GM23338 (cell line): ENCODE measurements around the gene RBM27. TPM values are rescaled to one million over a fixed set of nuclear protein-coding genes. Genes with fewer than 3 reads are reported as not detected.

Experiments used
- ATAC-seq: fragments of 200-7000 bp; cut with Tn5 transposase; 3 replicates; pipeline ENCODE4 v1.9.1; 2020
- DNase-seq: peaks from one replicate; pipeline ENCODE4 v3.0.0-alpha.2; 2015; ENCODE audit warnings: low spot score
- H2AFZ ChIP-seq: fragments of 200-600 bp; sonication (generic); 2 replicates; pipeline ENCODE4 v1.8.0; 2016; ENCODE audit warnings: antibody characterized with exemption, mild to moderate bottlenecking, moderate library complexity
- H3F3A ChIP-seq: fragments of 200-600 bp; sonication (generic); replicated peaks from 2 replicates; pipeline ENCODE4 v1.8.0; 2017; ENCODE audit warnings: antibody characterized with exemption, mixed run types, low read depth
- H3K27ac ChIP-seq: fragments of 200-600 bp; sonication (generic); 2 replicates; pipeline ENCODE4 v1.6.1; 2016; ENCODE audit warnings: low read depth
- H3K27me3 ChIP-seq: fragments of 200-600 bp; sonication (generic); 2 replicates; pipeline ENCODE4 v1.8.0; 2016; ENCODE audit warnings: mild to moderate bottlenecking, mixed run types, moderate library complexity; ENCODE audit not compliant: insufficient read depth
- H3K36me3 ChIP-seq: fragments of 200-600 bp; sonication (generic); 2 replicates; pipeline ENCODE4 v1.8.0; 2016; ENCODE audit warnings: mild to moderate bottlenecking; ENCODE audit not compliant: insufficient read depth
- H3K4me1 ChIP-seq: fragments of 200-600 bp; sonication (generic); 2 replicates; pipeline ENCODE4 v1.8.0; 2016; ENCODE audit warnings: mild to moderate bottlenecking, moderate library complexity; ENCODE audit not compliant: insufficient read depth
- H3K4me2 ChIP-seq: fragments of 200-600 bp; sonication (generic); 2 replicates; pipeline ENCODE4 v1.7.1; 2017; ENCODE audit warnings: mixed run types
- H3K4me3 ChIP-seq: fragments of 200-600 bp; sonication (generic); 2 replicates; pipeline ENCODE4 v1.6.1; 2016; ENCODE audit warnings: mixed run types
- H3K79me2 ChIP-seq: fragments of 200-600 bp; sonication (generic); replicated peaks from 2 replicates; pipeline ENCODE4 v1.8.0; 2017; ENCODE audit warnings: mild to moderate bottlenecking; ENCODE audit not compliant: insufficient read depth
- H3K9me2 ChIP-seq: fragments of 200-600 bp; sonication (generic); 2 replicates; pipeline ENCODE4 v1.8.0; 2017; ENCODE audit not compliant: insufficient read depth
- H4K20me1 ChIP-seq: fragments of 200-600 bp; sonication (generic); replicated peaks from 2 replicates; pipeline ENCODE4 v1.8.0; 2017; ENCODE audit warnings: mild to moderate bottlenecking; ENCODE audit not compliant: insufficient read depth
- H3K27ac Mint-ChIP-seq: 2 replicates; pipeline ENCODE4 v1.8.0; 2020; ENCODE audit warnings: inconsistent platforms, mild to moderate bottlenecking, moderate library complexity, mixed read lengths
- H3K27me3 Mint-ChIP-seq: 3 replicates; pipeline ENCODE4 v1.8.0; 2022; ENCODE audit warnings: low read depth, mild to moderate bottlenecking, moderate library complexity, mixed read lengths, inconsistent platforms; ENCODE audit not compliant: insufficient read depth, poor library complexity
- H3K36me3 Mint-ChIP-seq: 3 replicates; pipeline ENCODE4 v1.8.0; 2021; ENCODE audit warnings: low read depth, mild to moderate bottlenecking, inconsistent platforms, moderate library complexity, mixed read lengths
- H3K4me1 Mint-ChIP-seq: 3 replicates; pipeline ENCODE4 v1.8.0; 2020; ENCODE audit warnings: mild to moderate bottlenecking, inconsistent platforms, mixed read lengths
- H3K4me3 Mint-ChIP-seq: 3 replicates; pipeline ENCODE4 v1.8.0; 2021; ENCODE audit warnings: moderate library complexity, mild to moderate bottlenecking, inconsistent platforms, mixed read lengths
- H3K9me3 Mint-ChIP-seq: 3 replicates; pipeline ENCODE4 v1.8.0; 2020; ENCODE audit warnings: moderate library complexity, mild to moderate bottlenecking, inconsistent platforms, mixed read lengths
- CREB1 ChIP-seq: fragments of 250-450 bp; sonication (Bioruptor Pico); IDR thresholded peaks from 2 replicates; pipeline ENCODE4 v1.5.0; 2020; ENCODE audit warnings: low read depth, mild to moderate bottlenecking, moderate library complexity
- CTCF ChIP-seq, 2 experiments: fragments of 200-600 bp in 1 of 2; sonication (generic) in 1 of 2; conservative IDR thresholded peaks; 2 replicates each; pipeline versions ENCODE4 v1.5.1 to v1.6.1; 2016 to 2017; ENCODE audit warnings: antibody characterized with exemption in 2 of 2, low read depth in 2 of 2, mild to moderate bottlenecking in 2 of 2, moderate library complexity in 1 of 2
- ETS1 ChIP-seq: IDR thresholded peaks from 2 replicates; pipeline ENCODE4 v1.6.1; 2016; ENCODE audit warnings: antibody characterized with exemption
- EZH2 ChIP-seq: fragments of 200-600 bp; sonication (generic); IDR thresholded peaks from one replicate; pipeline ENCODE4 v1.8.0; 2017; ENCODE audit warnings: antibody characterized with exemption, mild to moderate bottlenecking, low read depth; ENCODE audit not compliant: unreplicated experiment
- EZH2phosphoT487 ChIP-seq: fragments of 200-600 bp; sonication (generic); IDR thresholded peaks from one replicate; pipeline ENCODE4 v1.8.1; 2018; ENCODE audit warnings: antibody characterized with exemption; ENCODE audit not compliant: unreplicated experiment
- JUNB ChIP-seq: IDR thresholded peaks from one replicate; pipeline ENCODE4 v1.6.1; 2016; ENCODE audit warnings: antibody characterized with exemption; ENCODE audit not compliant: unreplicated experiment
- NANOG ChIP-seq: IDR thresholded peaks from 2 replicates; pipeline ENCODE4 v1.6.1; 2016; ENCODE audit warnings: antibody characterized with exemption, borderline replicate concordance
- ZNF114 ChIP-seq: fragments of 250-450 bp; sonication (Bioruptor Pico); IDR thresholded peaks from 2 replicates; pipeline ENCODE4 v1.5.0; 2020; ENCODE audit warnings: mild to moderate bottlenecking, moderate library complexity
- ZNF331 ChIP-seq: fragments of 250-450 bp; sonication (Bioruptor Pico); IDR thresholded peaks from 2 replicates; pipeline ENCODE4 v1.5.0; 2020; ENCODE audit warnings: low read depth, mild to moderate bottlenecking, moderate library complexity
- ZNF462 ChIP-seq: fragments of 250-450 bp; sonication (Bioruptor Pico); IDR thresholded peaks from 2 replicates; pipeline ENCODE4 v1.5.0; 2020; ENCODE audit warnings: mild to moderate bottlenecking, moderate library complexity
- polyA plus RNA-seq: library from polyadenylated mRNA; unstranded; fragments of >200 nt; fragmentation: Nextera tagmentation; extraction: Ambion mirVana; gene quantifications from 2 replicates; pipeline ENCODE4 v1.2.1, GENCODE V29; 2016
- total RNA-seq: library from RNA; depleted of rRNA; stranded (reverse); fragments of >200 nt; shearing (Covaris generic); gene quantifications from 2 replicates; pipeline ENCODE4 v1.2.3, GENCODE V29; 2014

Gene RBM27
- total and polyA plus RNA-seq, 2 experiments from 2014 or later = 22.4 to 59.5 TPM

- Histone ChIP-seq H2AFZ (no peak overlapping the region), H3K4me3 (no peak overlapping the region), H3K27me3 (no peaks in the 10 kb centered on the region), H3K79me2 (peaks cover 99% of the 10 kb centered on the region), H3K36me3 (0 out of 2 replicates have a peak, but pooled peaks cover under 1% of the 10 kb centered on the region), H3K27ac (no peak overlapping the region), H3K4me1 (no peaks in the 10 kb centered on the region), H3K9me2 (no peaks in the 10 kb centered on the region), H3K4me2 (no peak overlapping the region), H3F3A (no peaks in the 10 kb centered on the region; the same call in 1 of the 2 replicates), H4K20me1 (peaks cover 33% of the 10 kb centered on the region)
- DNase-seq (no peak), ATAC-seq (no peak)
- TF ChIP-seq ZNF114 (CRISPR knock-in tag) (no peak), ZNF462 (no peak)
- Mint-ChIP-seq H3K27ac (no peak overlapping the region), H3K9me3 (no peaks in the 10 kb centered on the region), H3K27me3 (peaks cover 4% of the 10 kb centered on the region), H3K4me3 (no peak overlapping the region), H3K4me1 (peaks cover 2% of the 10 kb centered on the region; the same call in 1 of the 3 replicates), H3K36me3 (peaks cover 20% of the 10 kb centered on the region)
These were observed 14.8 kb downstream of the RBM27 start for GRCh38 chr5:146218168-146218567.

GRCh38 chr5:146219243-146219642, 15.8 kb downstream of the RBM27 start:
- Histone ChIP-seq H3K27me3 (no peaks in the 10 kb centered on the region), H3F3A (no peaks in the 10 kb centered on the region; the same call in 1 of the 2 replicates), H2AFZ (no peak overlapping the region), H3K79me2 (peaks cover 96% of the 10 kb centered on the region), H3K27ac (no peak overlapping the region; the same call in 1 of the 2 replicates), H3K4me3 (no peak overlapping the region), H3K4me1 (no peaks in the 10 kb centered on the region), H4K20me1 (peaks cover 25% of the 10 kb centered on the region), H3K4me2 (no peak overlapping the region), H3K9me2 (no peaks in the 10 kb centered on the region), H3K36me3 (peaks cover 11% of the 10 kb centered on the region; the same call in 1 of the 2 replicates)
- Mint-ChIP-seq H3K9me3 (no peaks in the 10 kb centered on the region), H3K27me3 (peaks cover 4% of the 10 kb centered on the region), H3K27ac (no peak overlapping the region), H3K4me1 (no peaks in the 10 kb centered on the region), H3K36me3 (peaks cover 26% of the 10 kb centered on the region), H3K4me3 (no peak overlapping the region)
- no peak for DNase-seq
- ATAC-seq = no peak
- TF ChIP-seq CTCF (conservative IDR thresholded peaks at IDR 0.05; ENCODE audit: low read depth in 2 of 2) (no peak), JUNB (no peak), ZNF331 (CRISPR knock-in tag) (no peak), EZH2phosphoT487 (no peak), CREB1 (no peak), ETS1 (no peak), EZH2 (no peak), NANOG (no peak)
